Measurements from ENCODE around the gene SORBS1. TPM values are rescaled to one million over a fixed set of nuclear protein-coding genes. Genes with fewer than 3 reads are reported as not detected.

The SORBS1 gene
- total RNA-seq, 1 donor from 2014 or later, result 221 TPM

DNA sequence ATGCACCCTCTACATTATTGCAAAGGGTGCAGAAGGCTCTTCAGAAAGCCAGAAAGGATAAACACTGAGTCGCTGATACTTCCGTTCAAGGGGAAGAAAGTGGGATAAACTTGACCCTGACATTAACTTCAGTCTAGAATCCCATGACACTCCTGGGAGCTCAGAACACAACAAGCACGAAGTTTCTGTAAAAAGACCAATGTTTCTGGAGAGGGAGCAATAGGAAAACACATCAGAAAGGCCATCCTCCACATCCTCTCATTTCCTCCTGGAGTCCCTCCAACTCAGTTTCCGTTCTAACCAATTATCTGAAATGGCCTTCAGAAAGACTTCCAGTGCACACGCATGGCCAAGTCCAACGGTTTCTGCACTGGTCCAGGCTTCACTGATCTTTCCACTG lies 113.5 kb downstream of the SORBS1 start:
- H3K9me3 Mint-ChIP-seq (ENCODE audit: unreplicated experiment), result peaks cover 2% of the 10 kb centered on the region
- H3K4me3 Mint-ChIP-seq (ENCODE audit: unreplicated experiment), result peak overlapping the region; percentile 44
- peaks cover 1% of the 10 kb centered on the region for H3K27me3 Mint-ChIP-seq (ENCODE audit: unreplicated experiment)
- DNase-seq, result no peak
- no peak for TF ChIP-seq CTCF (IDR thresholded peaks at IDR 0.05; ENCODE audit: partially characterized antibody, unreplicated experiment)
- H3K36me3 Mint-ChIP-seq (ENCODE audit: unreplicated experiment), result no peaks in the 10 kb centered on the region
- H3K4me1 Mint-ChIP-seq (ENCODE audit: low read depth, unreplicated experiment), result peaks cover 53% of the 10 kb centered on the region
- peak overlapping the region; percentile 91 for H3K27ac Mint-ChIP-seq (ENCODE audit: unreplicated experiment)

GRCh38 chr10:95445837-95446486 lies 115.2 kb downstream of the SORBS1 start:
- no peaks in the 10 kb centered on the region for H3K36me3 Mint-ChIP-seq (ENCODE audit: unreplicated experiment)
- peaks cover 1% of the 10 kb centered on the region for H3K27me3 Mint-ChIP-seq (ENCODE audit: unreplicated experiment)
- H3K4me1 Mint-ChIP-seq (ENCODE audit: low read depth, unreplicated experiment), result peaks cover 41% of the 10 kb centered on the region
- no peak overlapping the region for H3K4me3 Mint-ChIP-seq (ENCODE audit: unreplicated experiment)
- DNase-seq, result no peak
- TF ChIP-seq CTCF (IDR thresholded peaks at IDR 0.05; ENCODE audit: partially characterized antibody, unreplicated experiment), result peak; percentile 86
- peak overlapping the region; percentile 41 for H3K27ac Mint-ChIP-seq (ENCODE audit: unreplicated experiment)
- H3K9me3 Mint-ChIP-seq (ENCODE audit: unreplicated experiment), result peaks cover 2% of the 10 kb centered on the region

DNA sequence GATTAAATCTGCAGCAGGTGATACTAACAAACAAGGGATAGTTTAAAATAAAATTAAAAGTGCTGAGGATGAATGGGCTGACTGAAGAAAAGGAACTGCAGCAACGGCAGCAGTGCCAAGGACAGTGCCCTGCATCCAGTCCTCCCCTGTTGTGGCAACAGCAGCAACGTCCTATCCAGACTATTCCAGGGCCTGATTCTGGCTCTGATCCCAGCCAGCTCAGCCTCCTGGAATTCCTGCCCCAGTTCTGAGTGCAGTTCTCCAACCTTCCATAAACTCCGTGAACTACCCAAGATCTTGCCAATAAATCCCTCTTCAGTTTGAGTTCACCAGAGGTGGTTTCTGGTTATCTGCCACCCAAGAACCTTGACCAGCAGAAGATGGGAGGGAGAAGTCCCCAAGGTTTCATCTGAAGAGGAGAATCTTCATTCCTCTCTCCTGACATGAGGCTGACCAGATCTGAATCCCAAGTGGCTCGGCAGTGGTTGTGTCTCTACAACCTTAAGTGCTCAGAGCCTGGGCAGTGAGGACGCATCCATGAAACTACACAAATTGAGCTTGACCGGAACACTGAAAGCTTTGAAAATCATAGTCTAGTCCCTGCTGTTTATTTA lies 115.8 kb downstream of the SORBS1 start:
- DNase-seq, result no peak
- H3K27me3 Mint-ChIP-seq (ENCODE audit: unreplicated experiment), result peaks cover 1% of the 10 kb centered on the region
- no peaks in the 10 kb centered on the region for H3K36me3 Mint-ChIP-seq (ENCODE audit: unreplicated experiment)
- H3K9me3 Mint-ChIP-seq (ENCODE audit: unreplicated experiment), result peaks cover 2% of the 10 kb centered on the region
- H3K27ac Mint-ChIP-seq (ENCODE audit: unreplicated experiment), result peak overlapping the region; percentile 63
- no peak overlapping the region for H3K4me3 Mint-ChIP-seq (ENCODE audit: unreplicated experiment)
- H3K4me1 Mint-ChIP-seq (ENCODE audit: low read depth, unreplicated experiment), result peaks cover 42% of the 10 kb centered on the region
- TF ChIP-seq CTCF (IDR thresholded peaks at IDR 0.05; ENCODE audit: partially characterized antibody, unreplicated experiment), result no peak

DNA sequence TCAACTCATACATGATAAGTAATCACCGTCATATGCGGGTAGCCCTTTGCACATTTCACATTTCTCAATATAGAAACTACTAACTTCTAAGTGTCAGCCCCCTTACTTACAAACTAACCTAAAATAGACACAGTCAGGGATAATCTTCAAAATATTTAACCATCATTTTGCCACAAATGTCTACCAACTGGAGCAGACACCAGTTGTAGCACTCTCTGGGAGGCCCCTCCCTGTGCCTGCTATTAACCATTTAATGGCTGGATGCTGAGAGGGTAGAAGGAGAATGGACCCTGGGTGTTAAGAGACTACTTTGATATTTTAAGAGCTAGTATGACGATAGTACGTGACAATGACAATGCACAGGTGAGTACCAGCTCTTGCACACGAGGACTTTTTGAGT lies 116.4 kb downstream of the SORBS1 start:
- Mint-ChIP-seq H3K4me1 (ENCODE audit: low read depth, unreplicated experiment) (peaks cover 45% of the 10 kb centered on the region), H3K4me3 (ENCODE audit: unreplicated experiment) (no peak overlapping the region), H3K27me3 (ENCODE audit: unreplicated experiment) (peaks cover 1% of the 10 kb centered on the region), H3K9me3 (ENCODE audit: unreplicated experiment) (peaks cover 2% of the 10 kb centered on the region), H3K36me3 (ENCODE audit: unreplicated experiment) (no peaks in the 10 kb centered on the region), H3K27ac (ENCODE audit: unreplicated experiment) (peak overlapping the region; percentile 63)
- DNase-seq, result no peak
- TF ChIP-seq CTCF (IDR thresholded peaks at IDR 0.05; ENCODE audit: partially characterized antibody, unreplicated experiment), result no peak

GRCh38 chr10:95443636-95444035 lies 117.5 kb downstream of the SORBS1 start:
- DNase-seq, result no peak
- peaks cover 6% of the 10 kb centered on the region for H3K9me3 Mint-ChIP-seq (ENCODE audit: unreplicated experiment)
- no peak overlapping the region for H3K4me3 Mint-ChIP-seq (ENCODE audit: unreplicated experiment)
- H3K36me3 Mint-ChIP-seq (ENCODE audit: unreplicated experiment), result no peaks in the 10 kb centered on the region
- peaks cover 39% of the 10 kb centered on the region for H3K4me1 Mint-ChIP-seq (ENCODE audit: low read depth, unreplicated experiment)
- no peak overlapping the region for H3K27ac Mint-ChIP-seq (ENCODE audit: unreplicated experiment)
- TF ChIP-seq CTCF (IDR thresholded peaks at IDR 0.05; ENCODE audit: partially characterized antibody, unreplicated experiment), result no peak
- peaks cover 5% of the 10 kb centered on the region for H3K27me3 Mint-ChIP-seq (ENCODE audit: unreplicated experiment)

Data from glutamatergic neuron (in vitro differentiated cells).